Measurements from ENCODE around the gene HPS5. TPM values are rescaled to one million over a fixed set of nuclear protein-coding genes. Genes with fewer than 3 reads are reported as not detected.
A peak's percentile ranks its signal among the peaks of the same experiment; 100 is the strongest.

Gene HPS5
- total RNA-seq, 1 experiment from 2014 or later = 15.4 TPM

DNA sequence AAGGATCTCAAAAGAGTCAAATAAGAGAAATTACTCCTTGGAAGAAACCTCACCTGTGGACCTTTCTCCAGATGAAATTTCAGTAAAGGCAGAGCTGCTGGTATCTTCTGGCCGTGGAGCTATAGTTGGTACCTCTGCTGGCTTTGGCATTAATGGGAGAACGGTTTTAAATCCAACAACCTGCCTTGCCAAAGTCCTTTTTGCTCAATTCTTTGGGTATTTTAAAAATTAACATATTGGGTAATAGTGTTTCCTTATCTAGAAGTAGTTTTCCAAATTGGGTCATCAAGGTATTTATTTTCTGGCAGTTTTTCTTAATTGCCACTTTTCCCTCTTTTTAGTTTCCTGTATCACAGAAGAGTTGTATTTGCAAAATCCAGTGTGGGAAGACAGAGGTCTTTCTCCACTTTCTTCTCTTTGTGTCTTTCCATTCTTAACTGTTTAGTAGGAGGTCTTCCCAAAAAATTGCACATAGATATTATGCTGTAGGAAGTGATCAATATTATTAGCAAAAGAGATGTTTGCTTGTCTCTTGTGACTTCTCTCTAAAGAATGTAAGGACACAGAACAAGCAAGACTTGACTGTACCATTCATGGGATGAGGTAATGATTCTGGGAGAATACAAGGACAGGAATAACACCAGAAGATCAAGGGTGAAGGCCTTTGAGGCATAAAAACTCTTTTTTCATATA is 85.1 kb downstream of the HPS5 start, which contains the start of gene SAA4:
Gene SAA4, minus strand, starts transcription at position 139 of the 693 bp plus-strand sequence. CDS start 876 bp downstream, outside the sequence.
- no peaks in the 10 kb centered on the region for H3K9me3 ChIP-seq (ENCODE audit: control insufficient read depth, low read depth, low read length)
- no peak within 1 kb of the TSS for H3K18ac ChIP-seq (ENCODE audit: insufficient read length, low read depth, low read length)
- no peak within 1 kb of the TSS for H2BK120ac ChIP-seq (ENCODE audit: low read depth, low read length, poor library complexity, severe bottlenecking)
- H3K56ac ChIP-seq (ENCODE audit: insufficient read length, low read depth, low read length) = no peak within 1 kb of the TSS
- no peak within 1 kb of the TSS for H2BK15ac ChIP-seq (ENCODE audit: low read depth, low read length)
- no peak within 1 kb of the TSS for H3K4ac ChIP-seq (ENCODE audit: low read depth, low read length)
- no peak within 1 kb of the TSS for H3K27ac ChIP-seq (ENCODE audit: insufficient read length, low read depth, low read length)
- H3K4me3 Mint-ChIP-seq = no peak within 1 kb of the TSS
- H3K27ac Mint-ChIP-seq = no peak within 1 kb of the TSS
- no peak for DNase-seq
- TF ChIP-seq, protein P1, sequence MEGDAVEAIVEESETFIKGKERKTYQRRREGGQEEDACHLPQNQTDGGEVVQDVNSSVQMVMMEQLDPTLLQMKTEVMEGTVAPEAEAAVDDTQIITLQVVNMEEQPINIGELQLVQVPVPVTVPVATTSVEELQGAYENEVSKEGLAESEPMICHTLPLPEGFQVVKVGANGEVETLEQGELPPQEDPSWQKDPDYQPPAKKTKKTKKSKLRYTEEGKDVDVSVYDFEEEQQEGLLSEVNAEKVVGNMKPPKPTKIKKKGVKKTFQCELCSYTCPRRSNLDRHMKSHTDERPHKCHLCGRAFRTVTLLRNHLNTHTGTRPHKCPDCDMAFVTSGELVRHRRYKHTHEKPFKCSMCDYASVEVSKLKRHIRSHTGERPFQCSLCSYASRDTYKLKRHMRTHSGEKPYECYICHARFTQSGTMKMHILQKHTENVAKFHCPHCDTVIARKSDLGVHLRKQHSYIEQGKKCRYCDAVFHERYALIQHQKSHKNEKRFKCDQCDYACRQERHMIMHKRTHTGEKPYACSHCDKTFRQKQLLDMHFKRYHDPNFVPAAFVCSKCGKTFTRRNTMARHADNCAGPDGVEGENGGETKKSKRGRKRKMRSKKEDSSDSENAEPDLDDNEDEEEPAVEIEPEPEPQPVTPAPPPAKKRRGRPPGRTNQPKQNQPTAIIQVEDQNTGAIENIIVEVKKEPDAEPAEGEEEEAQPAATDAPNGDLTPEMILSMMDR (conservative IDR thresholded peaks at IDR 0.05) = no peak
- H2BK20ac ChIP-seq (ENCODE audit: low read depth, low read length, poor library complexity, severe bottlenecking) = no peak within 1 kb of the TSS
- no peaks in the 10 kb centered on the region for H3K4me1 ChIP-seq (ENCODE audit: insufficient read depth, low read length)
- H4K91ac ChIP-seq (ENCODE audit: insufficient read length, low read depth, low read length) = no peak within 1 kb of the TSS
- H3K23ac ChIP-seq (ENCODE audit: insufficient read length, low read depth, low read length) = no peak within 1 kb of the TSS
- H3K23me2 ChIP-seq (ENCODE audit: insufficient read length, low read depth, low read length, poor library complexity, severe bottlenecking) = no peaks in the 10 kb centered on the region
- H2AK5ac ChIP-seq (ENCODE audit: insufficient read length, low read length) = no peak within 1 kb of the TSS
- H4K8ac ChIP-seq (replicated peaks; ENCODE audit: insufficient read length, low read depth, low read length) = no peak within 1 kb of the TSS
- no peak within 1 kb of the TSS for H3K4me2 ChIP-seq (ENCODE audit: insufficient read depth, insufficient read length, low read length)
- no CpG with 5 or more reads among the region's 2 CpGs for WGBS (ENCODE audit: extremely low coverage, insufficient read length, low lambda C conversion rate)
- H3K79me2 ChIP-seq (ENCODE audit: insufficient read depth, low read length) = no peaks in the 10 kb centered on the region
- no peak within 1 kb of the TSS for H4K5ac ChIP-seq (ENCODE audit: insufficient read length, low read depth, low read length)
- no peaks in the 10 kb centered on the region for H4K20me1 ChIP-seq (ENCODE audit: control insufficient read depth, insufficient read depth, insufficient read length)
- peaks cover 12% of the 10 kb centered on the region for H3K27me3 Mint-ChIP-seq (ENCODE audit: low read depth)
- no peak within 1 kb of the TSS for H3K14ac ChIP-seq (ENCODE audit: insufficient read depth, low read length)
- no peaks in the 10 kb centered on the region for H3K4me1 Mint-ChIP-seq
- H3K36me3 Mint-ChIP-seq (ENCODE audit: insufficient read depth in 1 of 3, low read depth in 3 of 3) = no peaks in the 10 kb centered on the region
- H3K9me3 Mint-ChIP-seq = no peaks in the 10 kb centered on the region
- no peak within 1 kb of the TSS for H2BK12ac ChIP-seq (ENCODE audit: insufficient read length, low read depth, low read length)
- H3T11ph ChIP-seq (ENCODE audit: low read length) = no peak within 1 kb of the TSS
- H3K9ac ChIP-seq (ENCODE audit: extremely low read depth, insufficient read length, low read length) = no peak within 1 kb of the TSS
- H3K27me3 ChIP-seq (ENCODE audit: insufficient read depth, low read length) = no peaks in the 10 kb centered on the region
- H2AFZ ChIP-seq (ENCODE audit: low read length) = peak within 1 kb of the TSS; percentile 37
- no peak within 1 kb of the TSS for H2BK5ac ChIP-seq (ENCODE audit: insufficient read length, low read length)
- H3K79me1 ChIP-seq (ENCODE audit: insufficient read depth, low read depth, low read length, poor library complexity, severe bottlenecking) = no peaks in the 10 kb centered on the region

Measured in H9 (cell line).